Measurements from ENCODE around the gene PIP5K1C.
"Not testable (repeated sequence)": the region's sequence is repeated elsewhere in the genome, so short reads cannot be mapped to it uniquely, and the experiment has no call there.

PIP5K1C gene

GRCh38 chr19:3673506-3674439 lies 26.5 kb downstream of the PIP5K1C start:
- DNase-seq (ENCODE audit: low read depth), result no peak

- no peak for DNase-seq (ENCODE audit: low read depth)
Measured at GRCh38 chr19:3672993-3673392, 27.3 kb downstream of the PIP5K1C start.

GRCh38 chr19:3672575-3672948 lies 27.7 kb downstream of the PIP5K1C start:
- DNase-seq (ENCODE audit: low read depth), result no peak

GRCh38 chr19:3671680-3672574 lies 28.3 kb downstream of the PIP5K1C start:
- DNase-seq (ENCODE audit: low read depth), result peak; percentile 32

- peak; percentile 60 for DNase-seq (ENCODE audit: low read depth)
Measured at GRCh38 chr19:3670796-3671679, 29.2 kb downstream of the PIP5K1C start.

- no peak for DNase-seq (ENCODE audit: low read depth)
Measured at GRCh38 chr19:3669947-3670795, 30.1 kb downstream of the PIP5K1C start.

GRCh38 chr19:3669082-3669946 lies 31.0 kb downstream of the PIP5K1C start:
- DNase-seq (ENCODE audit: low read depth), result no peak

GRCh38 chr19:3668331-3669081 lies 31.8 kb downstream of the PIP5K1C start:
- DNase-seq (ENCODE audit: low read depth), result no peak

- DNase-seq (ENCODE audit: low read depth), result no peak
Measured at GRCh38 chr19:3667766-3668165, 32.5 kb downstream of the PIP5K1C start.

- DNase-seq (ENCODE audit: low read depth), result no peak
Measured at GRCh38 chr19:3667037-3667638, 33.1 kb downstream of the PIP5K1C start.

- DNase-seq (ENCODE audit: low read depth), result not testable (repeated sequence)
Measured at GRCh38 chr19:3666545-3666856, 33.8 kb downstream of the PIP5K1C start.

GRCh38 chr19:3665681-3666544 lies 34.4 kb downstream of the PIP5K1C start:
- DNase-seq (ENCODE audit: low read depth), result peak; percentile 61

GRCh38 chr19:3664879-3665642 lies 35.2 kb downstream of the PIP5K1C start:
- DNase-seq (ENCODE audit: low read depth), result no peak

GRCh38 chr19:3663838-3664237 lies 36.4 kb downstream of the PIP5K1C start:
- DNase-seq (ENCODE audit: low read depth), result no peak

GRCh38 chr19:3661284-3662238 lies 38.7 kb downstream of the PIP5K1C start:
- no peak for DNase-seq (ENCODE audit: low read depth)

Measured in stimulated activated CD8-positive, alpha-beta memory T cell treated with anti-CD3 and anti-CD28 coated beads, Interleukin-4, amount 100 ng/mL, for 24 hours (primary cell).